K562 (cell line): ENCODE results near the gene TAOK2. TPM values are rescaled to one million over a fixed set of nuclear protein-coding genes. Genes with fewer than 3 reads are reported as not detected.

Experiments
- ETV1 ChIP-seq: fragments of 450-650 bp; conservative IDR thresholded peaks from 2 replicates; pipeline ENCODE4 v1.6.1; 2016; ENCODE audit warnings: missing genetic modification characterization, control low read depth, low read depth, missing compliant biosample characterization
- NFYB ChIP-seq: IDR thresholded peaks from 2 replicates; pipeline ENCODE4 v1.6.1; 2011; ENCODE audit warnings: mild to moderate bottlenecking, moderate library complexity; ENCODE audit not compliant: insufficient read length; ENCODE audit errors: extremely low read depth
- NONO ChIP-seq, 2 experiments: fragments of 200-400 bp in 1 of 2; fragments of 450-650 bp in 1 of 2; formaldehyde crosslinking in 1 of 2; IDR thresholded peaks; 2 replicates each; pipeline ENCODE4 v1.6.1; 2017; ENCODE audit warnings: low read depth in 2 of 2, mild to moderate bottlenecking in 2 of 2, moderate library complexity in 2 of 2, low read length in 1 of 2
- POLR2AphosphoS2 ChIP-seq: IDR thresholded peaks from 2 replicates; pipeline ENCODE4 v1.6.1; 2012; ENCODE audit warnings: low read length, improper control_type of control experiment
- RB1 ChIP-seq: fragments of 450-650 bp; IDR thresholded peaks from 2 replicates; pipeline ENCODE4 v1.6.1; 2017; ENCODE audit warnings: low read depth, mild to moderate bottlenecking
- RBFOX2 ChIP-seq: fragments of 200-400 bp; formaldehyde crosslinking; IDR thresholded peaks from 2 replicates; pipeline ENCODE4 v1.6.1; 2017; ENCODE audit warnings: low read depth, mild to moderate bottlenecking, low read length, moderate library complexity
- SMC3 ChIP-seq: conservative IDR thresholded peaks from 2 replicates; pipeline ENCODE4 v1.6.1; 2011; ENCODE audit warnings: low read depth, low read length, improper control_type of control experiment; ENCODE audit not compliant: insufficient read depth
- ZBTB8A ChIP-seq: fragments of 450-650 bp; IDR thresholded peaks from 2 replicates; pipeline ENCODE4 v1.6.1; 2018; ENCODE audit warnings: mild to moderate bottlenecking, moderate library complexity; ENCODE audit not compliant: partially characterized antibody
- polyA plus RNA-seq, 8 experiments: library from polyadenylated mRNA; depleted of rRNA in 4 of 8; stranded (reverse) in 5 of 8; unstranded in 3 of 8; fragments of >200 nt; fragmentation: Nextera tagmentation in 2 of 8; fragmentation: Illumina TruSeq in 1 of 8; extraction: Ambion mirVana in 2 of 8; extraction: Trizol in 1 of 8; gene quantifications; 2 replicates each; pipeline versions ENCODE4 v1.2.1 to v1.2.3, GENCODE V29; 2011 to 2014; ENCODE audit warnings: inconsistent platforms in 1 of 8, missing spikeins in 1 of 8
- total RNA-seq, 7 experiments: library from RNA; depleted of rRNA in 6 of 7; stranded (reverse); fragments of >200 nt in 6 of 7; fragmentation: Illumina TruSeq in 2 of 7; extraction: Trizol in 2 of 7; gene quantifications; 2 replicates each; pipeline versions ENCODE4 v1.2.1 to v1.2.3, GENCODE V29; 2011 to 2021; ENCODE audit warnings: low replicate concordance in 1 of 7
- TF ChIP-seq, protein P1 (sequence below), 2 experiments: fragments of 450-650 bp; IDR thresholded peaks; 2 replicates each; pipeline ENCODE4 v1.6.1; 2016
- TF ChIP-seq, protein P2 (sequence below): fragments of 250-450 bp; sonication (Bioruptor Pico); IDR thresholded peaks from 2 replicates; pipeline ENCODE4 v1.4.0; 2020; ENCODE audit warnings: mild to moderate bottlenecking
- TF ChIP-seq, protein P3 (sequence below): fragments of 450-650 bp; formaldehyde crosslinking; IDR thresholded peaks from 2 replicates; pipeline ENCODE4 v1.4.0; 2020; ENCODE audit warnings: mild to moderate bottlenecking, moderate library complexity
- TF ChIP-seq, protein P4 (sequence below): sonication (generic); formaldehyde crosslinking; IDR thresholded peaks from 2 replicates; pipeline ENCODE4 v1.8.0; 2022; ENCODE audit warnings: mild to moderate bottlenecking, missing genetic modification reagents

Gene TAOK2
- total and polyA plus RNA-seq, 9 of the 15 experiments (the other 6 are each of a cell fraction or from before 2014, with no cell fraction given): 0.10 to 41.8 (median 13.7) TPM

DNA sequence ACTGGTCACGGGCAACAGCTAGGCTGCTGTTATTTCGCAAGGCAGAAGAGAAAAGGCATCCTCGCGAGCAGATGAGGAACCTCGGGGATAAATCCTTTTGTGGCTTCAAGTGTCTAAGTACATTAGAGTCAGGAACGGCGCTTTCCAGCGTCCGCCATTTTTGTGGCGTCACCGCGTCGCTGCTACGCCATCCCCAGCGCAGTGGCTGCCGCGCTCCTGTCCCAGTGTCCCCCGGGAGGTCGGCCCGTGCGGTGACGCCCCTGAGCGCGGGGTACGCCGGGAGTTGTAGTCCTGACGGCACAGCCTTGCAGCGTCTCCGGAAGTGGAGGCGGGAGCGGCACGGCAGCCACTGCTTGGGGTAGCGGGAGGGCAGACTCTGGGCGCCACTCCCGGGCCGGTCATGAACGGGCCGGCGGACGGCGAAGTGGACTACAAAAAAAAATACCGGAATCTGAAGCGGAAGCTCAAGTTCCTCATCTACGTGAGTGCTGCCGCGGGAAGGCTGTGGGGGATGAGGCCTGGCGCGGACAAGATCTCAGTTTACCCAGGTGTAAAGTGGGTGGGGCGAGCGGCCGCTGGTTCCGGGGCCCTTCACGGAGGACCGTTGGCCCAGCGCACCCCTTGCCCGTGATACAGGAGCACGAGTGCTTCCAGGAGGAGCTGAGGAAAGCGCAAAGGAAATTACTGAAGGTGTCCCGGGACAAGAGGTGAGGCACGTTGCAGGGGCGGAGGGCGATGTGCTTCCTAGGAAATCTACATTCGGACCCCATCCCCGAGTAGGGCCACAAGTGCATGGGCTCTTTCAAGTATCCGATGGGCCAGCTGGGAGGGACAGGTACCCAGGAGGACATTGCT is 22.5 kb downstream of the TAOK2 start, which contains the start of gene INO80E (continued):
- TF ChIP-seq SMC3 (no peak), RB1 (peak; percentile 79; the same call in 1 of the 2 replicates), RBFOX2 (peak; percentile 89), POLR2AphosphoS2 (no peak), NONO (IDR thresholded peaks at IDR 0.05; ENCODE audit: low read depth in 2 of 2, low read length in 1 of 2) (peak in 1 of 2 experiments; percentile 14; a peak in 1 of 4 replicates), ZBTB8A (no peak), ETV1 (tag) (peak; percentile 93), NFYB (no peak)
- TF ChIP-seq, protein P1, sequence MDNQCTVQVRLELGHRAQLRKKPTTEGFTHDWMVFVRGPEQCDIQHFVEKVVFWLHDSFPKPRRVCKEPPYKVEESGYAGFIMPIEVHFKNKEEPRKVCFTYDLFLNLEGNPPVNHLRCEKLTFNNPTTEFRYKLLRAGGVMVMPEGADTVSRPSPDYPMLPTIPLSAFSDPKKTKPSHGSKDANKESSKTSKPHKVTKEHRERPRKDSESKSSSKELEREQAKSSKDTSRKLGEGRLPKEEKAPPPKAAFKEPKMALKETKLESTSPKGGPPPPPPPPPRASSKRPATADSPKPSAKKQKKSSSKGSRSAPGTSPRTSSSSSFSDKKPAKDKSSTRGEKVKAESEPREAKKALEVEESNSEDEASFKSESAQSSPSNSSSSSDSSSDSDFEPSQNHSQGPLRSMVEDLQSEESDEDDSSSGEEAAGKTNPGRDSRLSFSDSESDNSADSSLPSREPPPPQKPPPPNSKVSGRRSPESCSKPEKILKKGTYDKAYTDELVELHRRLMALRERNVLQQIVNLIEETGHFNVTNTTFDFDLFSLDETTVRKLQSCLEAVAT (IDR thresholded peaks at IDR 0.05): 0 out of 4 replicates have a peak, but pooled peaks of 1 of the 2 experiments have one; percentile 42
- TF ChIP-seq, protein P2, sequence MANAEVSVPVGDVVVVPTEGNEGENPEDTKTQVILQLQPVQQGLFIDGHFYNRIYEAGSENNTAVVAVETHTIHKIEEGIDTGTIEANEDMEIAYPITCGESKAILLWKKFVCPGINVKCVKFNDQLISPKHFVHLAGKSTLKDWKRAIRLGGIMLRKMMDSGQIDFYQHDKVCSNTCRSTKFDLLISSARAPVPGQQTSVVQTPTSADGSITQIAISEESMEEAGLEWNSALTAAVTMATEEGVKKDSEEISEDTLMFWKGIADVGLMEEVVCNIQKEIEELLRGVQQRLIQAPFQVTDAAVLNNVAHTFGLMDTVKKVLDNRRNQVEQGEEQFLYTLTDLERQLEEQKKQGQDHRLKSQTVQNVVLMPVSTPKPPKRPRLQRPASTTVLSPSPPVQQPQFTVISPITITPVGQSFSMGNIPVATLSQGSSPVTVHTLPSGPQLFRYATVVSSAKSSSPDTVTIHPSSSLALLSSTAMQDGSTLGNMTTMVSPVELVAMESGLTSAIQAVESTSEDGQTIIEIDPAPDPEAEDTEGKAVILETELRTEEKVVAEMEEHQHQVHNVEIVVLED: peak; percentile 97
- TF ChIP-seq, protein P3, sequence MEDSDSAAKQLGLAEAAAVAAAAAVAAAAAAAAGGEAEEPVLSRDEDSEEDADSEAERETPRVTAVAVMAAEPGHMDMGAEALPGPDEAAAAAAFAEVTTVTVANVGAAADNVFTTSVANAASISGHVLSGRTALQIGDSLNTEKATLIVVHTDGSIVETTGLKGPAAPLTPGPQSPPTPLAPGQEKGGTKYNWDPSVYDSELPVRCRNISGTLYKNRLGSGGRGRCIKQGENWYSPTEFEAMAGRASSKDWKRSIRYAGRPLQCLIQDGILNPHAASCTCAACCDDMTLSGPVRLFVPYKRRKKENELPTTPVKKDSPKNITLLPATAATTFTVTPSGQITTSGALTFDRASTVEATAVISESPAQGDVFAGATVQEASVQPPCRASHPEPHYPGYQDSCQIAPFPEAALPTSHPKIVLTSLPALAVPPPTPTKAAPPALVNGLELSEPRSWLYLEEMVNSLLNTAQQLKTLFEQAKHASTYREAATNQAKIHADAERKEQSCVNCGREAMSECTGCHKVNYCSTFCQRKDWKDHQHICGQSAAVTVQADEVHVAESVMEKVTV (CRISPR knock-in tag): no peak
- TF ChIP-seq, protein P4, sequence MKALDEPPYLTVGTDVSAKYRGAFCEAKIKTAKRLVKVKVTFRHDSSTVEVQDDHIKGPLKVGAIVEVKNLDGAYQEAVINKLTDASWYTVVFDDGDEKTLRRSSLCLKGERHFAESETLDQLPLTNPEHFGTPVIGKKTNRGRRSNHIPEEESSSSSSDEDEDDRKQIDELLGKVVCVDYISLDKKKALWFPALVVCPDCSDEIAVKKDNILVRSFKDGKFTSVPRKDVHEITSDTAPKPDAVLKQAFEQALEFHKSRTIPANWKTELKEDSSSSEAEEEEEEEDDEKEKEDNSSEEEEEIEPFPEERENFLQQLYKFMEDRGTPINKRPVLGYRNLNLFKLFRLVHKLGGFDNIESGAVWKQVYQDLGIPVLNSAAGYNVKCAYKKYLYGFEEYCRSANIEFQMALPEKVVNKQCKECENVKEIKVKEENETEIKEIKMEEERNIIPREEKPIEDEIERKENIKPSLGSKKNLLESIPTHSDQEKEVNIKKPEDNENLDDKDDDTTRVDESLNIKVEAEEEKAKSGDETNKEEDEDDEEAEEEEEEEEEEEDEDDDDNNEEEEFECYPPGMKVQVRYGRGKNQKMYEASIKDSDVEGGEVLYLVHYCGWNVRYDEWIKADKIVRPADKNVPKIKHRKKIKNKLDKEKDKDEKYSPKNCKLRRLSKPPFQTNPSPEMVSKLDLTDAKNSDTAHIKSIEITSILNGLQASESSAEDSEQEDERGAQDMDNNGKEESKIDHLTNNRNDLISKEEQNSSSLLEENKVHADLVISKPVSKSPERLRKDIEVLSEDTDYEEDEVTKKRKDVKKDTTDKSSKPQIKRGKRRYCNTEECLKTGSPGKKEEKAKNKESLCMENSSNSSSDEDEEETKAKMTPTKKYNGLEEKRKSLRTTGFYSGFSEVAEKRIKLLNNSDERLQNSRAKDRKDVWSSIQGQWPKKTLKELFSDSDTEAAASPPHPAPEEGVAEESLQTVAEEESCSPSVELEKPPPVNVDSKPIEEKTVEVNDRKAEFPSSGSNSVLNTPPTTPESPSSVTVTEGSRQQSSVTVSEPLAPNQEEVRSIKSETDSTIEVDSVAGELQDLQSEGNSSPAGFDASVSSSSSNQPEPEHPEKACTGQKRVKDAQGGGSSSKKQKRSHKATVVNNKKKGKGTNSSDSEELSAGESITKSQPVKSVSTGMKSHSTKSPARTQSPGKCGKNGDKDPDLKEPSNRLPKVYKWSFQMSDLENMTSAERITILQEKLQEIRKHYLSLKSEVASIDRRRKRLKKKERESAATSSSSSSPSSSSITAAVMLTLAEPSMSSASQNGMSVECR: peak; percentile 80
